H1 (cell line): Measurements from ENCODE around the gene NXPH4. TPM values are rescaled to one million over a fixed set of nuclear protein-coding genes. Genes with fewer than 3 reads are reported as not detected.
A peak's percentile ranks its signal among the peaks of the same experiment; 100 is the strongest.

ENCODE experiments used
- CTCF ChIA-PET: fragments of 300-600 bp; sonication (Branson Sonifier 250); formaldehyde crosslinking; loops from one replicate; lab custom pipeline; 2021; ENCODE audit not compliant: partially characterized antibody; lab: Charles Lee
- POLR2A ChIA-PET: fragments of 300-600 bp; sonication (Branson Sonifier 250); formaldehyde crosslinking; loops from one replicate; lab custom pipeline; 2021; ENCODE audit warnings: inconsistent platforms; ENCODE audit not compliant: partially characterized antibody; lab: Charles Lee
- DNase-seq, 2 experiments: peaks; one replicate each; pipeline versions ENCODE4 v3.0.0 to v3.0.0-alpha.2; 2010 to 2022; ENCODE audit warnings: low spot score in 2 of 2, low read depth in 1 of 2, mixed read lengths in 1 of 2
- FAIRE-seq: peaks from 2 replicates; lab custom pipeline; 2011; peaks lifted over from hg19 to GRCh38; lab: Jason Lieb, UNC
- H2AFZ ChIP-seq: 2 replicates; pipeline ENCODE4 v1.8.1; 2012; ENCODE audit warnings: low read length, inconsistent platforms
- H2AK5ac ChIP-seq: 2 replicates; pipeline ENCODE4 v1.6.1; 2013; ENCODE audit warnings: low read depth, low read length
- H2BK120ac ChIP-seq: replicated peaks from 2 replicates; pipeline ENCODE3; 2013; ENCODE audit warnings: low read depth, low read length, inconsistent platforms
- H2BK12ac ChIP-seq: 2 replicates; pipeline ENCODE4 v1.6.1; 2013; ENCODE audit warnings: low read depth, low read length
- H2BK15ac ChIP-seq: 2 replicates; pipeline ENCODE4 v1.6.1; 2013; ENCODE audit warnings: low read length
- H2BK20ac ChIP-seq: 2 replicates; pipeline ENCODE4 v1.6.1; 2013; ENCODE audit warnings: low read length
- H2BK5ac ChIP-seq: 2 replicates; pipeline ENCODE4 v1.6.1; 2013; ENCODE audit warnings: low read depth, low read length
- H3K14ac ChIP-seq: 2 replicates; pipeline ENCODE4 v1.6.1; 2013; ENCODE audit warnings: inconsistent platforms; ENCODE audit not compliant: insufficient read length
- H3K18ac ChIP-seq: 2 replicates; pipeline ENCODE4 v1.6.1; 2013; ENCODE audit warnings: low read length; ENCODE audit errors: extremely low read depth
- H3K23ac ChIP-seq: 2 replicates; pipeline ENCODE4 v1.6.1; 2013; ENCODE audit warnings: inconsistent platforms; ENCODE audit not compliant: insufficient read length
- H3K23me2 ChIP-seq: 2 replicates; pipeline ENCODE4 v1.6.1; 2013; ENCODE audit warnings: low read depth, low read length
- H3K27ac ChIP-seq: 2 replicates; pipeline ENCODE4 v1.6.1; 2011; ENCODE audit warnings: low read depth, low read length, inconsistent platforms
- H3K27me3 ChIP-seq, 4 experiments: replicated peaks in 1 of 4; 1 replicate in 1 of 4; 2 replicates in 3 of 4; pipeline versions ENCODE4 v1.6.1 to v1.8.1; 2011 to 2013; ENCODE audit warnings: low read length in 3 of 4, mild to moderate bottlenecking in 3 of 4, inconsistent platforms in 2 of 4, mixed read lengths in 2 of 4, moderate library complexity in 1 of 4; ENCODE audit not compliant: control insufficient read depth in 3 of 4, insufficient read depth in 3 of 4; ENCODE audit errors: extremely low read depth in 1 of 4
- H3K36me3 ChIP-seq, 4 experiments: 2 replicates each; pipeline versions ENCODE4 v1.6.1 to v1.8.1; 2011 to 2013; ENCODE audit warnings: mild to moderate bottlenecking in 4 of 4, low read length in 3 of 4, moderate library complexity in 2 of 4, control low read depth in 1 of 4, inconsistent platforms in 1 of 4; ENCODE audit not compliant: insufficient read depth in 4 of 4, control insufficient read depth in 2 of 4
- H3K4ac ChIP-seq: replicated peaks from 2 replicates; pipeline ENCODE3; 2013; ENCODE audit warnings: low read length, low read depth, mixed read lengths, inconsistent platforms; ENCODE audit not compliant: insufficient read length
- H3K4me1 ChIP-seq, 4 experiments: replicated peaks in 1 of 4; 1 replicate in 1 of 4; 2 replicates in 3 of 4; pipeline versions ENCODE4 v1.6.1 to v1.8.1; 2011 to 2013; ENCODE audit warnings: low read length in 3 of 4, inconsistent platforms in 2 of 4, mixed read lengths in 1 of 4; ENCODE audit not compliant: insufficient read depth in 4 of 4, control insufficient read depth in 3 of 4
- H3K4me2 ChIP-seq, 2 experiments: 2 replicates each; pipeline versions ENCODE4 v1.6.1 to v1.8.1; 2011 to 2013; ENCODE audit warnings: low read depth in 2 of 2, low read length in 2 of 2, control low read depth in 1 of 2, inconsistent platforms in 1 of 2, mild to moderate bottlenecking in 1 of 2; ENCODE audit not compliant: insufficient read depth in 1 of 2
- H3K4me3 ChIP-seq, 4 experiments: fragments of 200-600, 300-600 bp in 1 of 4; sonication (generic), shearing (Covaris generic), sonication (Bioruptor Twin) in 1 of 4; 2 replicates each; pipeline versions ENCODE4 v1.5.1 to v1.8.1; 2011 to 2016; ENCODE audit warnings: low read length in 4 of 4, low read depth in 3 of 4, control low read depth in 2 of 4, inconsistent platforms in 2 of 4, mild to moderate bottlenecking in 2 of 4, mixed read lengths in 1 of 4, moderate library complexity in 1 of 4; ENCODE audit not compliant: insufficient read depth in 2 of 4; ENCODE audit errors: extremely low read depth in 1 of 4
- H3K56ac ChIP-seq: replicated peaks from 2 replicates; pipeline ENCODE3; 2013; ENCODE audit warnings: low read depth, mild to moderate bottlenecking, mixed read lengths, low read length, inconsistent platforms; ENCODE audit not compliant: insufficient read length
- H3K79me1 ChIP-seq: 2 replicates; pipeline ENCODE4 v1.6.1; 2013; ENCODE audit warnings: low read depth, low read length, control low read depth
- H3K79me2 ChIP-seq, 2 experiments: 2 replicates each; pipeline versions ENCODE4 v1.6.1 to v1.8.1; 2012 to 2013; ENCODE audit warnings: low read length in 2 of 2, mild to moderate bottlenecking in 2 of 2, inconsistent platforms in 1 of 2; ENCODE audit not compliant: insufficient read depth in 2 of 2, control insufficient read depth in 1 of 2
- H3K9ac ChIP-seq, 4 experiments: replicated peaks in 1 of 4; 1 replicate in 1 of 4; 2 replicates in 3 of 4; pipeline versions ENCODE4 v1.6.1 to v1.8.1; 2011 to 2013; ENCODE audit warnings: low read depth in 3 of 4, low read length in 3 of 4, control low read depth in 2 of 4, mild to moderate bottlenecking in 2 of 4, moderate library complexity in 2 of 4, inconsistent platforms in 1 of 4; ENCODE audit errors: extremely low read depth in 1 of 4
- H3K9me3 ChIP-seq, 2 experiments: 2 replicates each; pipeline versions ENCODE4 v1.6.1 to v1.8.1; 2012 to 2013; ENCODE audit warnings: mild to moderate bottlenecking in 2 of 2, moderate library complexity in 2 of 2, control low read depth in 1 of 2, inconsistent platforms in 1 of 2, low read depth in 1 of 2, low read length in 1 of 2, mixed read lengths in 1 of 2; ENCODE audit not compliant: insufficient read depth in 2 of 2
- H4K20me1 ChIP-seq, 2 experiments: replicated peaks in 1 of 2; 2 replicates each; pipeline versions ENCODE3 to v1.8.1; 2011 to 2013; ENCODE audit warnings: inconsistent platforms in 2 of 2, low read length in 2 of 2, mild to moderate bottlenecking in 1 of 2; ENCODE audit not compliant: insufficient read depth in 2 of 2, control insufficient read depth in 1 of 2
- H4K5ac ChIP-seq: 2 replicates; pipeline ENCODE4 v1.6.1; 2013; ENCODE audit warnings: low read length, low read depth, mixed read lengths, inconsistent platforms; ENCODE audit not compliant: insufficient read length
- H4K8ac ChIP-seq: 2 replicates; pipeline ENCODE4 v1.8.0; 2013; ENCODE audit warnings: mild to moderate bottlenecking, moderate library complexity, low read length, inconsistent platforms; ENCODE audit not compliant: insufficient read depth; ENCODE audit errors: extremely low read depth
- H4K91ac ChIP-seq: replicated peaks from 2 replicates; pipeline ENCODE3; 2013; ENCODE audit warnings: low read length, mixed read lengths, inconsistent platforms; ENCODE audit not compliant: insufficient read length
- GTF2F1 ChIP-seq: IDR thresholded peaks from 2 replicates; pipeline ENCODE4 v1.6.1; 2012; ENCODE audit warnings: low read depth, low read length, improper control_type of control experiment, borderline replicate concordance
- KDM1A ChIP-seq: fragments of 200-600, 300-600 bp; sonication (generic); IDR thresholded peaks from 2 replicates; pipeline ENCODE4 v1.7.1; 2016; ENCODE audit warnings: mild to moderate bottlenecking, low read length, borderline replicate concordance
- KDM4A ChIP-seq: IDR thresholded peaks from one replicate; pipeline ENCODE4 v1.7.1; 2012; ENCODE audit warnings: low read depth, mild to moderate bottlenecking, moderate library complexity, low read length, inconsistent platforms; ENCODE audit not compliant: severe bottlenecking
- RAD21 ChIP-seq, 2 experiments: IDR thresholded peaks in 1 of 2; conservative IDR thresholded peaks in 1 of 2; 2 replicates each; pipeline ENCODE4 v1.6.1; 2011; ENCODE audit warnings: low read depth in 2 of 2, low read length in 2 of 2, improper control_type of control experiment in 1 of 2, inconsistent platforms in 1 of 2, mild to moderate bottlenecking in 1 of 2, moderate library complexity in 1 of 2
- SIN3A ChIP-seq, 2 experiments: IDR thresholded peaks in 1 of 2; conservative IDR thresholded peaks in 1 of 2; 2 replicates each; pipeline ENCODE4 v1.6.1; 2011 to 2012; ENCODE audit warnings: low read length in 2 of 2, improper control_type of control experiment in 1 of 2, low read depth in 1 of 2, mild to moderate bottlenecking in 1 of 2
- TEAD4 ChIP-seq: IDR thresholded peaks from 2 replicates; pipeline ENCODE4 v1.6.1; 2012; ENCODE audit warnings: low read depth, low read length, inconsistent platforms, mixed read lengths
- WGBS, 2 experiments: shearing (Covaris generic) in 1 of 2; methylation state at CpG; one replicate each; pipeline versions ENCODE4 v1.1.6 to v1.1.7; 2013 to 2015; ENCODE audit warnings: low lambda C conversion rate in 2 of 2, mixed read lengths in 2 of 2, inconsistent platforms in 1 of 2, low coverage in 1 of 2, missing lambda C conversion rate in 1 of 2; ENCODE audit not compliant: insufficient replicate concordance in 2 of 2, insufficient coverage in 1 of 2, insufficient read length in 1 of 2; ENCODE audit errors: extremely low coverage in 1 of 2, missing lambda C conversion rate in 1 of 2; 5-methylcytosine and 5-hydroxymethylcytosine counted together
- polyA plus RNA-seq, 7 experiments: library from polyadenylated mRNA; depleted of rRNA in 3 of 7; stranded (reverse) in 5 of 7; unstranded in 2 of 7; fragments of >200 nt in 5 of 7; fragments of 200-250 nt in 2 of 7; gene quantifications; 1 replicate in 5 of 7; 2 replicates in 1 of 7; 4 replicates in 1 of 7; pipeline versions ENCODE4 v1.2.1 to v1.2.3, GENCODE V29; 2011 to 2013; ENCODE audit warnings: missing spikeins in 2 of 7, mixed read lengths in 2 of 7
- total RNA-seq: library from RNA; stranded (reverse); fragmentation: NEBNext Ultra II Directional; extraction: Animal tissue kit (Norgen Biotek cat#: 25700); gene quantifications from 2 replicates; pipeline ENCODE4 v1.2.1, GENCODE V29; 2021
- TF ChIP-seq, protein P1 (sequence below), 3 experiments: IDR thresholded peaks; 1 replicate in 2 of 3; 2 replicates in 1 of 3; pipeline versions ENCODE4 v1.5.1 to v1.6.1; 2011; ENCODE audit warnings: low read length in 3 of 3, mild to moderate bottlenecking in 3 of 3, inconsistent platforms in 2 of 3, low read depth in 1 of 3, moderate library complexity in 1 of 3; ENCODE audit not compliant: insufficient read depth in 1 of 3; ENCODE audit errors: control extremely low read depth in 1 of 3

Gene NXPH4
- total and polyA plus RNA-seq, 2 of the 8 experiments (the other 6 are each of a cell fraction or from before 2014, with no cell fraction given): 0.92 to 1.7 TPM

DNA sequence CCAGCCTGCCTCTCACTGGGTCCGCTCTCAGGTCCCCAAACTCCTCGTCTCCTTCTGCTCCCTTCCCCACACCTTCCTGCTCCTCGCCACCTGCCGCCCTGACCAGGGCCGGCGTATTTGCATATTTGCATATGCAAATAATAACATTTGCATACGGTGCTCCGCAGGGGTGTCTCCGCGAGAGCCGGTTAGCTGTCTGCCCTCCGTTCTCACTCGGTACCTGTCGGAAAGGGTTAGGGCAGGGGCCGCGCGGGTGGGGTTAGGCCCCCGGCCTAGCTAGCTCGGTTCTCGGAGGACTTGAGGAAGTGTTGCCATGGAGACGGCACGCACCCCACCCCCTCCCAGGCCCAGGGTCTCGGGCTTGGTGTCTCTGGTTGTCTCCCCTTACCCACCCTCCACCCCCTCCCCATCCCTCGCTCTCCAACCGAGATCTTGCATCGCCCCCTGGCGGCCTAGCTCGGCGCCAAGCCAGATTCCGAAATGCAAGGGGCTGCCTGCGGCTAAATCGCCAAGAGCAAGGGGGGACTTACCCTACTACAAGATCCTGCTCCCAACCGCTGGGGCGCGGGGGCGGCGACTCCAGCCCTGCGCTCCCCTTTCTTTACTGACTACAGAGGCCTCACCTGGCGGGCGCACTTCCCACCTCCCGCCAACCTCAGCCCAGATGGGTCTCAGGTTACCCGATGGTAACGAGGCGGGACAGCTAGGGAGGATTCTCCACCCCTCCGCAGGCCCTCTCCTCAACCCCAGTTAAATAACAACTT, 26.3 kb downstream of the NXPH4 start:
- Histone ChIP-seq H3K36me3 (no peaks in the 10 kb centered on the region), H3K23me2 (peaks cover 25% of the 10 kb centered on the region), H4K91ac (no peak overlapping the region), H3K9me3 (no peaks in the 10 kb centered on the region), H2BK12ac (0 out of 2 replicates have a peak overlapping the region, but pooled peaks have one; percentile 27), H3K14ac (no peak overlapping the region), H2BK15ac (no peak overlapping the region), H3K79me1 (no peaks in the 10 kb centered on the region), H3K27me3 (peaks cover 40 to 59% (median 53%) of the 10 kb centered on the region in 4 experiments), H2AK5ac (no peak overlapping the region), H2BK5ac (no peak overlapping the region; the same call in 1 of the 2 replicates), H4K5ac (no peak overlapping the region), H2BK20ac (0 out of 2 replicates have a peak overlapping the region, but pooled peaks have one; percentile 48), H3K9ac (peak overlapping the region in 2 of 4 experiments; percentile 42 to 48; a peak in 2 of 7 replicates), H2BK120ac (no peak overlapping the region), H3K4me2 (peak overlapping the region; percentile 89 to 91), H3K4me3 (peak overlapping the region; percentile 36 to 67 (median 56)), H3K18ac (no peak overlapping the region), H3K79me2 (no peaks in the 10 kb centered on the region), H2AFZ (no peak overlapping the region), H4K8ac (no peak overlapping the region; the same call in 1 of the 2 replicates), H3K4ac (no peak overlapping the region), H3K4me1 (peaks cover 5 to 42% (median 28%) of the 10 kb centered on the region in 4 experiments), H3K23ac (no peak overlapping the region), H3K27ac (no peak overlapping the region), H4K20me1 (peaks cover 2 to 8% of the 10 kb centered on the region in 2 experiments), H3K56ac (no peak overlapping the region)
- ChIA-PET CTCF (interaction anchor here (0.5 to 27.9 kb wide), 29 partner anchors 8 to 606 kb away, joined by 3 to 726 read pairs (median 4); partner anchors contain the start of genes GLI1, INHBE, NXPH4 and SHMT2), POLR2A (interaction anchor here (0.7 to 23.7 kb wide), 13 partner anchors 13 to 277 kb away, joined by 3 to 852 read pairs (median 5); partner anchors contain the start of genes LRP1, NXPH4 and SHMT2)
- WGBS, 2 experiments: 1% methylated on average over 34 of the region's 45 CpGs; no CpG with 5 or more reads in 1 of the 2 experiments
- FAIRE-seq: no peak
- DNase-seq: peak; percentile 89 to 100
- TF ChIP-seq TEAD4: peak; percentile 75
- peak; percentile 69 to 76 for TF ChIP-seq RAD21 (IDR thresholded peaks at IDR 0.05 in 1 of 2, conservative IDR thresholded peaks at IDR 0.05 in 1 of 2; ENCODE audit: low read depth in 2 of 2, low read length in 2 of 2)
- TF ChIP-seq, protein P1, sequence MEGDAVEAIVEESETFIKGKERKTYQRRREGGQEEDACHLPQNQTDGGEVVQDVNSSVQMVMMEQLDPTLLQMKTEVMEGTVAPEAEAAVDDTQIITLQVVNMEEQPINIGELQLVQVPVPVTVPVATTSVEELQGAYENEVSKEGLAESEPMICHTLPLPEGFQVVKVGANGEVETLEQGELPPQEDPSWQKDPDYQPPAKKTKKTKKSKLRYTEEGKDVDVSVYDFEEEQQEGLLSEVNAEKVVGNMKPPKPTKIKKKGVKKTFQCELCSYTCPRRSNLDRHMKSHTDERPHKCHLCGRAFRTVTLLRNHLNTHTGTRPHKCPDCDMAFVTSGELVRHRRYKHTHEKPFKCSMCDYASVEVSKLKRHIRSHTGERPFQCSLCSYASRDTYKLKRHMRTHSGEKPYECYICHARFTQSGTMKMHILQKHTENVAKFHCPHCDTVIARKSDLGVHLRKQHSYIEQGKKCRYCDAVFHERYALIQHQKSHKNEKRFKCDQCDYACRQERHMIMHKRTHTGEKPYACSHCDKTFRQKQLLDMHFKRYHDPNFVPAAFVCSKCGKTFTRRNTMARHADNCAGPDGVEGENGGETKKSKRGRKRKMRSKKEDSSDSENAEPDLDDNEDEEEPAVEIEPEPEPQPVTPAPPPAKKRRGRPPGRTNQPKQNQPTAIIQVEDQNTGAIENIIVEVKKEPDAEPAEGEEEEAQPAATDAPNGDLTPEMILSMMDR (IDR thresholded peaks at IDR 0.05; ENCODE audit: control extremely low read depth in 1 of 3, insufficient read depth in 1 of 3, low read depth in 1 of 3, low read length in 3 of 3): peak in 2 of 3 experiments; percentile 78 to 90; a peak in 3 of 4 replicates
- peak; percentile 74; the same call in 1 of the 2 replicates for TF ChIP-seq KDM1A
- no peak for TF ChIP-seq GTF2F1
- peak; percentile 62 for TF ChIP-seq KDM4A
- peak; percentile 33 to 80; a peak in 2 of 4 replicates for TF ChIP-seq SIN3A (conservative IDR thresholded peaks at IDR 0.05 in 1 of 2, IDR thresholded peaks at IDR 0.05 in 1 of 2; ENCODE audit: low read depth in 1 of 2, low read length in 2 of 2)
